ENCODE data around the gene TRABD2B. TPM values are rescaled to one million over a fixed set of nuclear protein-coding genes. Genes with fewer than 3 reads are reported as not detected.

The TRABD2B gene
- total RNA-seq, 1 experiment from 2014 or later, result 0.05 TPM

DNA sequence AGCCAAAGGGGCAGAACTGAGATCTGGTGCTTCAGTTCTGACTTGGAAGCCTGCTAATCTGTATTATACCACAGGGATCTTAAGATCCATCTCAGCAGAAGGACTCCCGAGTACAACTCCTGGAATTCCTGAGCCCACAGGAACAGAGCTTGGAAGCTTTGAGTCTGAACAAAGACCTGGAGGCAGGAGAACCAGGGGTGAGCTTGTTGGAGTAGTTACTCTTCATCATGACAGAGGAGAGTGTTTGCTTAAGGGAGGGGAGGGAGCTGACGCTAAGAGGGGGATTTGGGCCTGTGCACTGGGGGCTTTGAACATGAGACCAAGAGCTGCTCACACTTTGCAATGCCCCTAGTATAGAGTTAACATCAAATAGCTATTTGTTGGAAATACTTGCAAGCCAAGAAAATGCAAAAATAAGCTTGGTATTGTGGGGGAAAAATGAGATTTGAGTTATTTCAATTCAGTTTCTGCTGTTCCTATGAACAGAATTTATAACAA is 41.1 kb upstream of the TRABD2B start:
- no peaks in the 10 kb centered on the region for H3K79me2 ChIP-seq (ENCODE audit: insufficient read depth, low read length)
- intact Hi-C loops (cut with micrococcal nuclease), result no loop called here
- H3K27ac ChIP-seq (ENCODE audit: low read depth, low read length), result no peak overlapping the region
- H3K4me3 ChIP-seq (replicated peaks in 1 of 2; ENCODE audit: low read depth in 1 of 2, low read length in 2 of 2), result no peak overlapping the region
- no peak overlapping the region for H3K4me2 ChIP-seq (ENCODE audit: low read length)
- no peak for ATAC-seq
- H3K4me1 ChIP-seq (ENCODE audit: control insufficient read depth in 1 of 2, insufficient read depth in 2 of 2, low read length in 2 of 2), result no peaks in the 10 kb centered on the region
- H2AFZ ChIP-seq (ENCODE audit: low read depth, low read length, poor library complexity, severe bottlenecking), result no peak overlapping the region
- BruUV-seq (replicated peaks), result no TSS peak
- ChIA-PET POLR2A (no interaction called here), CTCF (no interaction called here), RAD21 (ENCODE audit: low non-redundant PET in 1 of 2, low total read pairs in 2 of 2, uncharacterized antibody in 2 of 2, unreplicated experiment in 2 of 2) (no interaction called here)
- H3K36me3 ChIP-seq (ENCODE audit: control insufficient read depth in 1 of 2, insufficient read depth in 2 of 2, low read length in 2 of 2), result no peaks in the 10 kb centered on the region
- H3K27me3 ChIP-seq (ENCODE audit: insufficient read depth, low read length), result peaks cover 39% of the 10 kb centered on the region
- TF ChIP-seq CEBPB (IDR thresholded peaks at IDR 0.05; ENCODE audit: low read depth) (no peak), SRF (IDR thresholded peaks at IDR 0.05; ENCODE audit: low read depth) (no peak), CBX3 (IDR thresholded peaks at IDR 0.05; ENCODE audit: low read depth) (no peak), ZNF274 (IDR thresholded peaks at IDR 0.05; ENCODE audit: low read depth, low read length) (no peak), POLR2AphosphoS5 (IDR thresholded peaks at IDR 0.05; ENCODE audit: low read depth, low read length) (no peak), ZBTB33 (IDR thresholded peaks at IDR 0.05; ENCODE audit: extremely low read depth, insufficient replicate concordance, low read length) (no peak), ZFX (IDR thresholded peaks at IDR 0.05) (no peak), ATF3 (IDR thresholded peaks at IDR 0.05) (no peak), SP1 (IDR thresholded peaks at IDR 0.05; ENCODE audit: low read depth) (no peak), EZH2 (IDR thresholded peaks at IDR 0.05) (no peak), YY1 (IDR thresholded peaks at IDR 0.05; ENCODE audit: extremely low read depth, insufficient replicate concordance, low read depth, low read length) (no peak), RAD21 (IDR thresholded peaks at IDR 0.05; ENCODE audit: low read depth) (no peak), JUND (IDR thresholded peaks at IDR 0.05) (no peak), EGR1 (IDR thresholded peaks at IDR 0.05; ENCODE audit: low read depth) (no peak), TCF7L2 (IDR thresholded peaks at IDR 0.05; ENCODE audit: borderline replicate concordance, extremely low read depth, insufficient read depth, insufficient read length) (no peak), EZH2phosphoT487 (IDR thresholded peaks at IDR 0.05; ENCODE audit: borderline replicate concordance) (no peak), FOSL1 (IDR thresholded peaks at IDR 0.05; ENCODE audit: low read depth) (no peak)
- TF ChIP-seq, protein P1, sequence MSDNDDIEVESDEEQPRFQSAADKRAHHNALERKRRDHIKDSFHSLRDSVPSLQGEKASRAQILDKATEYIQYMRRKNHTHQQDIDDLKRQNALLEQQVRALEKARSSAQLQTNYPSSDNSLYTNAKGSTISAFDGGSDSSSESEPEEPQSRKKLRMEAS (IDR thresholded peaks at IDR 0.05), result no peak
- no peak overlapping the region for H3K9ac ChIP-seq (ENCODE audit: low read length)
- no peaks in the 10 kb centered on the region for H3K9me3 ChIP-seq (ENCODE audit: control insufficient read depth in 1 of 2, insufficient read depth in 1 of 2, low read depth in 1 of 2, low read length in 2 of 2)
- no peak for DNase-seq (ENCODE audit: low read depth, low spot score)
- no peaks in the 10 kb centered on the region for H3K9me2 ChIP-seq (ENCODE audit: insufficient read depth)
- H4K20me1 ChIP-seq (ENCODE audit: insufficient read depth), result no peaks in the 10 kb centered on the region

All from HCT116 (cell line).